OCI-LY3 (cell line): ENCODE data around the gene NDFIP2.

Source experiments
- CTCF ChIP-seq: fragments of 200-600, 300-600 bp; sonication (generic); IDR thresholded peaks from 2 replicates; pipeline ENCODE4 v1.5.1; 2014; ENCODE audit warnings: antibody characterized with exemption, low read length, low read depth
- EZH2phosphoT487 ChIP-seq: fragments of 200-600 bp; shearing (Covaris generic); IDR thresholded peaks from 2 replicates; pipeline ENCODE4 v1.6.1; 2018; ENCODE audit warnings: antibody characterized with exemption, mixed run types, low read depth

DNA sequence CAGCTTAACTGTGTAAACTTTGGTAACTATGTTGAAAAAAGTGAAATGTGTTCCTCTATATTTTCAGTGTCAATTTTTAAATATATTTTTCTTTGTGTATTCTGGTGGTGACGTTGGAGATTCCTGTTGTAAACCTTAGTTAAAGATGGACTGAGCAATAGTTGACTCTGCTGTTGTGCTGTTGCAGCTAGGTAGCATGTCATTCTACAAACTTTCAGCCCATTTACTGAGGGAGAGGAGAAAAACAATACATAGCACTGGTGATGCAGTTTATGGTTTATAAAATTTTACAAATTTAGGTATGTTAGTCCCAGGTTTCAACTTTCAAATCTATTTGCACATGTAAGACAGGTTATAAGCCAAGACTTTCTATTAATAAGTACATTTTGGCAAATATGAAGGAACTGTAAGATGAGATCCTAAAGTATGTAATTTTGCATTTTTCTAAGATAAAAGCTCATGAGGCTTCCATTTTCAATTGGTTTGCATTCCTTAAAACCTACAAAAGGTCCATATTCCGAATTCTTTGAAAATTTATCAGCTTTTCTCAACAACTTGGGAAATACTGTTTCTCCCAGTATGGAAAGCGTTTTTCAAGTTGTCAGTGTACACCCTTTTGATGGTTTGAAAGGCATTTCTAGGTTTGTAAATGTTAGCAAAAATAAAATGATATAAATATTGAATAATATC lies 1.5 kb downstream of the NDFIP2 start:
- TF ChIP-seq CTCF: no peak
- TF ChIP-seq EZH2phosphoT487: no peak
